NCI-H524 (cell line): Measurements from ENCODE around the gene STK39.
"Not testable (repeated sequence)": the region's sequence is repeated elsewhere in the genome, so short reads cannot be mapped to it uniquely, and the experiment has no call there.

ENCODE experiments used
- DNase-seq, 2 experiments: peaks; one replicate each; lab custom pipeline; 2025; lab: John Stamatoyannopoulos, UW

The STK39 gene

GRCh38 chr2:168047091-168047690 is 200.2 kb downstream of the STK39 start:
- DNase-seq, result no peak

DNA sequence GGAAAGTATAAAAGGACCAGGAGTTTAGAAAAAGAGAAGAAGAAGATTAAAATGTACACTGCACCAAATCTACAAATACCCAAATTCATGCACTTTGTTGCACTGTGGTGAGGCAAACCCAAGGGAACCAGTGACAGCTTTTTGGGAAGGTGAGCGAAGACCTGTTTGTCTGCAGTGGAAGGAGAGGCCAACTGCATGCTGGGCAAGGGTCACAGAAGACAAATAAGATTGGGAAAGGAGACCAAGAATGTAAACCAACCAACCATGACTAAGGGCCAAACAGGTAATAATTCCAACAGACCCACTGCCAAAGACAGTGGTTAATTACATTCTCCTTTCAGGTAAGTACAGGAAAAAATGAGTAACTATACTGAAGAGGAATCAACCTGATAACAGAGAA is 202.8 kb downstream of the STK39 start:
- DNase-seq, result no peak

DNA sequence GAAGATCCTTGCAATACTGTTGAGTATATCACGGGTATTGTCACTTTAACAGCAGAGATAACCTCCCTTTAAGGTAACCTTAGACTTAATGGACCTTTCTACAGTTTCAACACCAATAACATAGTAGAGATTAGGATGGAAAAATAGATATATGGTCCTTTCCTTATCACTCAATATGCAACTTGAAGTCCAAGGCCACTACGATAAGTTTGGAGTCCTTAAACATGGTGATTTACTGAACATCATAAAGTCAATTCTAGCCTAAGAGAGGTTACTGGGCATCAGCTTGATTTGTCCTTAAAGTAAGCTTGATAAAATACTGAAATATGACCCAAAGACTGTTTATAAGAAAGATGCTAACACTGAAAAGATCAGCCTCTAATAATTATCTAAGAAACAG is 203.2 kb downstream of the STK39 start:
- no peak for DNase-seq

DNA sequence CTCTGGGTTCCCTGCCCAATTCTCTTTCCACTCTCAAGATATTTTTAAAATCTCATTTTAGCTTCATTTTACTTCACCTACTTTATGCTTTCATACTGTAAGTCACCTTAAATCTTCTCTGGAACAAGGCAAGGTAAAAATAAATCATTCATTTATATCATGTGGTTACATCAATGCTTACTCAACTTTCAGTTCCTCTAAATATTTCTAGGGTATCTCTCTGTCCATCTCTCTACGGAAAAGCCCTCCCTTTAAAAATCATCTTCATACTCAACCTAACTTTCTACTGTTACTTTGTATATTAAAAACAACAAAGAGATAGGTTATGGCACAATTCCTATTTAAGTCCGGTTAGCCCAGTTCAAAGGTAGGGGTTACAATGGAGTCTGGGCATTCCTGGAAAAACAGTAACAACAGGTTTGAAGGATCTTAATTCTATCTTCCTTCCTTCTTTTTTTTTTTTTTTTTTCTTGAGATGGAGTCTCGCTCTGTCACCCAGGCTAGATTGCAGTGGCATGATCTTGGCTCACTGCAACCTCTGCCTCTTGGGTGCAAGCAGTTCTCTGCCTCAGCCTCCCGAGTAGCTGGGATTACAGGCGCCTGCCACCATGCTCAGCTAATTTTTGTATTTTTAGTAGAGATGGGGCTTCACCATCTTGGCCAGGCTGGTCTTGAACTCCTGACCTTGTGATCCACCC is 205.1 kb downstream of the STK39 start:
- DNase-seq, result not testable (repeated sequence)

GRCh38 chr2:168039881-168040280 is 207.5 kb downstream of the STK39 start:
- DNase-seq, result no peak

DNA sequence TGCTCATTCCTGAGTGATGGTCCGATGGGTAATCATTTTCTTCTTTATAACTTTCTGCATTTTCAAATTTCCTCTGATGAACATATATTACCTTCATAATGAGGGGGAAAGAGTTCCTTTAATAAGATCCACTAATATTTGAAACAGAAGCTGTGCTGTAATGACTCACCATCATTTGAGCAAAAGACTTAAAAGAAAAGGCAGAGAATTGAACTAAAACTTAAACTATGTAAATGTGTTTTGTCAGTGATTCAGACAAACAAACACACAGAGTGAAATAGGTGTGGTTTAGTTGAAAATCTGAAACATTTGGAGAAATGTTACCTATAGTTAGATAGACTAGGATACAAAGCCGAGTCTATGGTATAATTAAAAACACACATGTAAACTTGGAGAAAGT is 209.6 kb downstream of the STK39 start:
- DNase-seq, result no peak

GRCh38 chr2:168035458-168035857 is 211.9 kb downstream of the STK39 start:
- no peak for DNase-seq

- DNase-seq, result no peak
Measured at GRCh38 chr2:168034616-168035015, 212.8 kb downstream of the STK39 start.

GRCh38 chr2:168033966-168034365 is 213.4 kb downstream of the STK39 start:
- DNase-seq, result peak in 1 of 2 experiments; percentile 7

DNA sequence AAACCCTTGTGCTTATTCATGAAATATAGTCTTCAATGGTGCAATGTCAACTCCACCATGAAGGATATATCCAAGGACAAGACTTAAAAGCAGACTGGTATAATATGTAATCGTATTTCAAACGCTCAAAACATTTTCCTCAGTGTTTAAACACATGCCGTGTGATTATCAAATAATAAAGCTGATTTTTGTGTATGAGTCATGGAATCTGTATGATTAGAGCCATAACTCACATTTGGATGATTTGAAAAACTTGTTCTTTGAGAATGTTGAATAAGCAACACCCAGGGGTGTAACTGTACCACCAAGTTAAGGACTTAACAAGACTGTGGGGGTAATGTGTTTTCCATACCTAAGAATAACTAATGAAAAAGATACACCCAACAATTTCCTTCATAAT is 215.3 kb downstream of the STK39 start:
- no peak for DNase-seq

GRCh38 chr2:168030862-168031624 is 216.4 kb downstream of the STK39 start:
- DNase-seq, result peak in 1 of 2 experiments; percentile 60

DNA sequence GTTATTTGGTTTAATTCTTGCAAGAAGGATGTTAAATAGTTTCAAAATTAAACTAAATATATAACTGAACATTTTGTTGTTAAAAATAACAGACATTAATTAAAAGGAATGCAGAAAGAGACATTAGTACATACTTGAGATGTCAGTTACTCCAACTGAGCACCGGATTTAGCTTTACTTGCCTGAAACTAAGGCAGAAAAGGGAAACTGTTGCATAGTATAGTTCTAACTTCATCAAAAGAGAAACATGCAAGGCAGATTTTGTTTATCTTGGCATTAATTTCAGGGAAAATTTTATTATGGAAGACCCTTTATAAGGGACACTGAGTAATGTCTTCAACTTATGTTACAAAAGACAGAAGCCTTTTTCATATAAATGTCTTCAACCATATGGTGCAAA is 218.3 kb downstream of the STK39 start:
- DNase-seq, result no peak

- no peak for DNase-seq
Measured at GRCh38 chr2:168028362-168028761, 219.0 kb downstream of the STK39 start.

GRCh38 chr2:168025487-168026202 is 221.8 kb downstream of the STK39 start:
- DNase-seq, result peak; percentile 78 to 87

- no peak for DNase-seq
Measured at GRCh38 chr2:168024459-168024858, 222.9 kb downstream of the STK39 start.

GRCh38 chr2:168021800-168022587 is 225.4 kb downstream of the STK39 start:
- DNase-seq, result no peak

DNA sequence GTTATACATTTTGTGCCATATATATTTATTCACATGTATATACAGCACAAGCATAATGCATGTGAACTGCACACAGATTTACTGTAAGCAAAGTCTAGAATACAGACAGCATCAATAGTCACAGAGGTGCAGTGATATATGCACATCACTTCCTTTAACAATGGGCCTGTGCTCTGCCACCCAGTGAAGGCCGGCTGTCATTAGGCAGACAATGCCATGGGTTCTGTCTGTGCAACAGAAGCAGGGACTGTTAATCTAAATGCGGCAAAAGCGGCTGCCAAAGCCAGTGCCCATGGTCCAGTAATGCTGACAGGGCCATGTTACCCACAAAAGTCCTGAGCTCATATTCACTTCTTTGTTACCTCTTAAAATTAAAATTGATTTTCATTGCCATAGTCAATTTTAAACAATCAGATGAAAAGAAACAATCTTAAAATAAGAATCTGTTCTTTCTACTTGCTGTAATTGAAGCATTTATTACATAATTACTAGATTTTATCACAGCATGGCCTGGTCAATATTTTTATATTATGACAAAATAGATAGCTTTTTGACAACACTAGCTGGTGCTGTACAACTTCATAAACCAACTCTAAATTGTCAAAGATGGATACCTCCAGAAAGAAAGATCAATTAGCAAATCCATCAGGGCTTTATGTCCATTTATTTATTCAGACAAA is 232.0 kb downstream of the STK39 start:
- no peak for DNase-seq

DNA sequence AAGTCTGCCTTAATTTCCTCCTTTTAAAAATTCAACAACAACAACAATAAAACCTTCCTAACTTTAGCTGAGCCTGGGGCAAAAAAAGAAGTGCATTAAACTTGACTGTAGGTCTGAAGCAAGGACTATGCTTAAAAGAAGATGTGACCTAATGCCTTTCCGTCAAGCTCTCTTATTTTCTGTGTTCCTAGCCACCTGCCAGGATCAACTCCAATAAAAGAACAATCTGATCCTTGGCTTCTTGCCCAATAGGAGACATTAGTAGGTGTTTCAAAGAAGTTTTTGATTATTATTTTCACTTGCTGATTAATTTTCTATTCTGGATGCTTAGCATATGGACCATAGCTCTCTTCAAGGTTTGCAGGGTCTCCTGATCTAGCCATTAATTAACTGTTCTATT is 237.5 kb downstream of the STK39 start:
- DNase-seq, result peak in 1 of 2 experiments; percentile 25

- DNase-seq, result no peak
Measured at GRCh38 chr2:168008646-168009195, 238.7 kb downstream of the STK39 start.

DNA sequence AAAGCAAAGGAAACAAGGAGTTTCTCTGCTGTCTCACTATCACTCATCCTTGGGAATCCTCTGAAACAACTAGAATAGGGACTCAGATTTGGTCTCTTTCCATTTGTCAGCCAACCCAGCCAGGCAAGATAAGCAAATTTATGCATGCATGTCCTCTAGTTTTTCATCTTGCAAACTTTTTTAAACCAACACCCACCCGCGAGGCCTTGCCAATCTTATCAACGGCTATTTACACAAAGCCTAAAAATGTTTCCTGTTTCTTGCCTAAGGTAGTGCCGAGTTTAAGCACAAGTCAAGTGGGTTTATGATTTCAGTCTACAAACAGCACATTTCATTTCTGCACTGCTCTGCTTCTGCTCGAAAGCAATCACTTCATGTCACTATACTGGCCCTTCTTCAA is 240.9 kb downstream of the STK39 start:
- no peak for DNase-seq

DNA sequence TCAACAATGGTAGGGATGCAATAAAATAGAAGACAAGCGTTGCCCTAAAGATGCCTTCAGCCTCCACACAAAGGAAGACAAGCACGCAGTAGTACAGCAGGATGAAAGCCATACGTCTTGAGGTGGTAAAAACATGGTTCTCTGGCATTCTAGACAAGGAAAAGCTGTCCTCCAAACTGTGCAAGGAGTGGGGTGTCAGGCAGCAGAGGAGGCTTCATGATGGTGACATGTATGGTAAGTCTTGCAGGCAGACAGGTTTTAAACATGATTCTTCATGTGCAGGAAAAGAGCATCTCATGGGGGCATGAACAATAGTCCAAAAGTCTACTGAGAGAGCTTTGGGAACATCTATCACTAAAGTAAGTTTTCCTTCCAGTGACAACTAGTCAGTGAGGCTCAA is 241.8 kb downstream of the STK39 start:
- DNase-seq, result no peak
